Raji (cell line): Measurements from ENCODE around the gene ACSL6.

ENCODE experiments used
- POLR2A ChIP-seq: IDR thresholded peaks from 2 replicates; pipeline ENCODE4 v1.6.1; 2011; ENCODE audit warnings: low read depth, low read length, control low read depth; ENCODE audit not compliant: insufficient read depth

ACSL6 gene

DNA sequence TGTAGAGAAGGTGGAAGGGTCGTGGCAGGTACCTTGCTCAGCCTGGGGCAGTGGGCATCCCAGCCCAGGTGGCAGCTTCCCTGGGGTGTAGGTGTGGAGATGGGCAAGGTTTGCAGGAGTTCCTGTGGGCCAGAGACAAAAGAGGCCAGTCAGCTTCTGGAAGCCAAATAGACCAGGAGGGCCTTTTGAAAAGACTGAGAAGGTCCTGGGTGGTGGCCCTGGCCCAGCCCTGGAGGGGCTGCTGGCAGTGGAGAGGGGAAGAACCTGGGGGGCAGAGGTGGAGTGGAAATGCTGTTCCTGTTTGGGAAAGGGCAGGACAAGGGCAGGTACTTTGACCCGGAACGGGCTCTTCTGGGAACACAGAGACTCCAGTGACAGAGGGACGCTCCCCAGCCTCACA is 42.0 kb upstream of the ACSL6 start:
- no peak for TF ChIP-seq POLR2A

DNA sequence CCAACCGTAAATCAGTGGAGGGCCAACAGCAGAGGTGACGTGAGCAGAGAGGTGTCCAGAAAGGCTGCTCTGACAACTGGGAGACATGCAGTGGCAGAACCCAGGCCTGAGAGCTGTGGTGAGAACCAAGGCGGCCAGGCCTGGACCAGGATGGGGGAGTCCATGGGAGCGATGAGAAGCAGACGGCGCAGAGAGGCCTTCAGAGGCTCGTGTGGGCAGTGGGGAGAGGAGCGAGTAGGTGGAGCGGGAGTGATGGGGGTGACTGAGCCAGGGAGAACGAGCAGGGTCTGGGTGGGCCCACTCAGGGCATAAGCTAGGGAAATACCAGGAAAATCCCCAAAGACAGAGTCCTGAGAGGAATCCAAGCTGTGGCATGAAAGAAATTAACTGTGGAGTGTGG is 41.1 kb upstream of the ACSL6 start:
- no peak for TF ChIP-seq POLR2A

DNA sequence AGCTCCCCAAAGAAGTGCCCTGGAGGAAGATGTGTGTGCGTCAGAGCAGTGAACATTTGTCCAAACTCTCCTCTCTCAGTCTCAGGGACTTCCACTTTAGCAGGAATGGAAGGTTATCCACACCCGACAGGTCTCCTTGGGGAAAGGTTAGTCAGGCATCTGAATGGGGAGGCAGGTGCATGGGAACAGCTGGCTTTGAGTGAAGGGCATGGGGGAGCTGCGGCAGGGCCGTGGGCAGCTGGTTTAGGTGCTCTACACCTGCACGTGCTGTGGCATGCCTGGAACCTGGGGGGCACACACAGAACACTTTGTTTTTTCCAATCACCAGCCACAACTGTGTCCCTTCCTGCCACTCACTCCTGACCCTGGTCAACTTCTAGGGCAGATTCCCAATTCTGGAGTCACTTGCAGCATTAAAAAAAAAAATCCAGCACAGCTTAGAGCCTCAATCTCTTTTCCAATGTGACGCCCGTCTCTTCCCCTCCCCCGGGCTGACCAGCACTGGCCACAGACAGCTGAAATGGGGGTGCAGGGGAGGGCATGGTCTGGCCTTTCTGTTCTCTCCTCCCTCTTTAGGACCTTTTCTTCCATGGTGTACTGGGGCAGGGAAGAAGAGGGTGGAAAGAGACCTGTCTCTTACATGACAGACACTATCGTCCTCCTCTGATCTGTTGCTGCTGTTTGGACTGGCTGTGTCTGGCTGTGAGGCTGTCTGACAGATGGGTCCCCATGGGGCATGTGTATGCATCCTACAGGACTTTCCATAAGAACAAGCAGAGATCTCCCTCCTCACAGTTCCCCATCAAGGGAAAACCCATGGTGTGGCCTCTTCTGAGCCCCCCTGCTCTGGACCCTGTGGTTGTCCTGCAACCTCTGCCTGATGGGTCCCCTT is 39.4 kb upstream of the ACSL6 start:
- no peak for TF ChIP-seq POLR2A

DNA sequence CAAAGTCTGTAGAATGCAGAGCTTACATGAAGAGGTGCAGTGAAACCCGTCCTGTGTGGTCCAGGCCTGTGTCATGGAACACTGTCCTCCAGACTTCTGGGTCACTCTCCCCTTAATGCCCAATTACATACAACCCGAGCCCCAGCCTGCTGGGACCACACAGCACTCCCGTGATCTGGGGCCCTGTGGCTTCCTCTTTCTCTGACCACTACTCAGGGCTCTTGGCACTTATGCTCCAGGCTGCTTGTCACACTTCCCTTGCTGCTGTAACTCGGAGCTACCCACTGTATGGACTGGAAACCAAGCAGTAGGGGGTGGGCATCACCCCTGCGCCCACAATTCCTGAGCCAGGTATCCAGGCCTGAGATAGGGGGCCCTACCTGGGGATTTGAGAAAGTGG is 38.7 kb upstream of the ACSL6 start:
- no peak for TF ChIP-seq POLR2A

DNA sequence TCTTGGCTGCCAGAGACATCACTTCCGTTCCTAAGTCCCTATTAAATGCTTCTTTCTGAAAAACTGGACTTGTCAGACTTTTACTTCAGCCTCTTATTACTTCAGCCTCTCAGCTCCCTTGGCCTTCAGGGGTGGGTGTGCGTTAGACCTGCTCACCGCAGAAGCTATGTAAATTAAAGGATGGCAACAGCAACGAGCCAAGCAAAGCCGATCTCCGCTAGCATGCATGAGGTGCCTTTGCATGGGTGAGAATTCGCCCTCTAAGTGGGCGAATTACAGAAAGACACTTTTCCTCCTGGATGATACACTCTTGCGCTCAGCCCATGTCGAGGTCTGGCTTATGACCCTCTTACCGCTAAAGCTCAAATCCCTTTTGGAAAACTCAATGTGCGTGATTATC is 38.1 kb upstream of the ACSL6 start:
- TF ChIP-seq POLR2A, result no peak

DNA sequence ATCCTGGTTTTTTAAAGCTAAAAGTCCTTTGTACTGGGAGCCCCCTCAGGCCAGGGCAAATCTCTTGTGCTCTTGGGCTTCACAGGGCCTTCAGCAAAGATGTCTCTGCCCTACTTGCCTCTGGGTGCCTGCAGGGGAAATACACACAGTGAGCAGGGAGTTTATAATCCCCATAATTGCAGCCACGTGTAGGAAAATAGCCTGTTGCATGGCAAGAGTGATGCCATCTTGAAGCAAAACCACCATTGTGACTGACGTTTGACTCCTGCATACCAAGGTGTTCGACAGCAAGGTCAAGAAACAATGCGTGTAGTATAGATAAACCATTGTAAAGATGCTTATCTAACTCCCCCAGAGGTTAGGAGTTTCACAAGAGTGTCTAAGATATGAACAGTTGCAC is 37.6 kb upstream of the ACSL6 start:
- TF ChIP-seq POLR2A, result no peak

DNA sequence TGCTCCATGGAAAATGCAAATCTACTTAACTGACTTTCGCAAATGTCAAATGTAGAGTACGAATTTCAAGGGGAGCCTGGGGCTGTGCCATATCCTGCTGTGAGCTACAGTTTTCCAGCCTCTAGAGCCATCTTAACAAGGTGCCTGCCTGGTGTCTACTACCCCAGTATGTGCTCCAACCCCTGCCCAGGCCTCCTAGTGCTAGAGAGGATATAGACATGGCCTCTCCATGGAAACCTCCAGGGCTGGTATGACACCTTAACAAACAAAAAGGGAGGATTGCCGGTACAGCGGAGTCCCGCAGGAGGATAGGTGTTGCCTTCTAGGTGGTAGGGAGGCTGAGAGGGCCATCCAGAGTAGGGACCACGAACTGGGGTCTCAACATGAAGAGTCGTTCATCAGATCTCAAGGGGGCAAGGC is 35.4 kb upstream of the ACSL6 start:
- TF ChIP-seq POLR2A, result no peak

DNA sequence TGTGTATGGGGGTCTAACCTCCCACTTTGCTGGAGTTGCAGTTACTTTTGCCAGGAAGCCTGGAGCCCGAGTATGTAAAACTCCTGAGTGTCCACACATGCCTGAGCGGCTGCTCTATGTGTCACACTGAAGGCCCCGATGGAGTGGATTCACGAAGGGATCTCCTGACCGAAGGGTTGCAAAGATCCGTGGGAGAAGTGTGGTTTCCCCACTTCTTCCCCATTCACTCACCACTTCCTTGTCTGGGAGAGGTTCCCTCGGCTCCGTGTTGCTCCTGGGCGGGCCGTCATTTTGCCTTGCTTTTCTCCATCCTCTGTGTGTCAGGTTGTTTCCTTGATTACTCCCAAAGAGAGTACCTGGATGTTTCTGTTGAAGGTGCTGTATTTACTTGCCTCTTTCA is 32.7 kb upstream of the ACSL6 start:
- no peak for TF ChIP-seq POLR2A

DNA sequence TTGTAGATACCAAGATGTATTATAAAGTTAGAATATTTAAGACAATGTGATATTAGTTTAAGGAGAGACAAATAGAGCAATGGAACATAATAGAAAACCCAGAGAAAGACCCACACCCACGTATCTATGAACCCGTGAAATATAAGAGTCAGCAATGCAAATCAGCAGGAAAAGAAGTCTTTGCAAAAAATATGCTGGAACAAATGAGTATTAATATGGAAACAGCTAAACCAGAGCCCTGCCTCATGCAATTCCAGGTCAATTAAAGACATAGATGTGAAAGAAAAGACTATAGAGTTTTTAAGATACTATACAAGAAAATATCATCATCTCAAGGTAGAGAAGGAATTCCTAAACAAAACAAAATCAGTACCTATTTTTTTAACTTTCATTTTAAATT is 25.9 kb upstream of the ACSL6 start:
- no peak for TF ChIP-seq POLR2A

DNA sequence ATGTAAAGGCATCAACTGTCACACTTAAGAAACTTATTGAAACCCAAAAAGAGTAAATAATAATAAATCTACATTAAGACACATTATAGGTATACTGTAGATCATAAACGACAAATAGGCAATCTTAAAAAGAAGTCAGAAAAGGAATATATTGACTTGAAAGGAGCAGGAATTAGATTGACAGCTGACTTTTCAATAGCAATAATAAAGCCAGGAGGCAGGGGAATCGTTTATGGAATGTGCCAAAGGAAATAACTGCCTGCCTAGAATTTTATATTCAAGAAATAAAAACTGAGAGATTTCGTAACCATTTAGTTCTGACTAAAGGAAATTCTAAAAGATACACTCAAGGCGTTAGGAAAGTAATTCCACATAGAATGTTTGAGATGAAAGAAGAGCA is 21.7 kb upstream of the ACSL6 start:
- TF ChIP-seq POLR2A, result no peak

DNA sequence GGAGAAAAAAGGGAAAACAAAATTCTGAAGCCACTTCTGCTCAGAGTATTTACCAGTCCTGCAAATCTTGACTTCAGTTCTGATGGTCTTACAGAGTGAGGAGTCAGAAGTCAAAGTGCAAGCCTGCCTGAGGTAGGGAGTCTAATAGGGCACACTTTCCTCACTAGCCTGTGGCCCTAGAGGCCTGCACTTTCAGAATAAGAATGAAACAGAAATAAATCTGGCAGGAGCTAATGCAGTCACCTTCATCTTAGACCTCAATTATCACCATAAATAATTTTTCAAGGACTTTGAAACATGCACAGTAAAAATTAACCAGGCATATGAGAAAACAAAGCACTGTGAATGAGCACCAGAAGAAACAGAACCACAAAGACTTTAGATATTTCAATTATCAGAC is 20.7 kb upstream of the ACSL6 start:
- no peak for TF ChIP-seq POLR2A

DNA sequence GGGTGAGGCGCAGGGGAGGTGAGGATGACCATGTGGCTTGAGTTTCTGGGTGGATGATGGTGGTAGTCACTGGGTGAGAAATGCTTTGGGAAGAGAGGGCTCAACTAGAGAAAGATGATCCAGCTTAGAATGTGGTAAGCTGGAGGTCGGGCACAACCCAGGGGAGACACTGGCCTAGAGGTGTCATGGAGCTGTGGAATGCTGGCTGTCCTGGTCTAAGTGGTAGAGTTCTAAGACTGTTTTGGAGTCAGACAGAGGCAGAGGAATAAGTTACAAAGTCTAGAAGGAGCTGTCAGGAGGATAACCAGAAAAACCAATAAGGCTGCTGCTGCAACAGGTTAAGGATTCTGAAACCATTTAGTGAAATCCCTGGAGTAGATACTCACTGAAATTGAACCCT is 19.2 kb upstream of the ACSL6 start:
- TF ChIP-seq POLR2A, result no peak

DNA sequence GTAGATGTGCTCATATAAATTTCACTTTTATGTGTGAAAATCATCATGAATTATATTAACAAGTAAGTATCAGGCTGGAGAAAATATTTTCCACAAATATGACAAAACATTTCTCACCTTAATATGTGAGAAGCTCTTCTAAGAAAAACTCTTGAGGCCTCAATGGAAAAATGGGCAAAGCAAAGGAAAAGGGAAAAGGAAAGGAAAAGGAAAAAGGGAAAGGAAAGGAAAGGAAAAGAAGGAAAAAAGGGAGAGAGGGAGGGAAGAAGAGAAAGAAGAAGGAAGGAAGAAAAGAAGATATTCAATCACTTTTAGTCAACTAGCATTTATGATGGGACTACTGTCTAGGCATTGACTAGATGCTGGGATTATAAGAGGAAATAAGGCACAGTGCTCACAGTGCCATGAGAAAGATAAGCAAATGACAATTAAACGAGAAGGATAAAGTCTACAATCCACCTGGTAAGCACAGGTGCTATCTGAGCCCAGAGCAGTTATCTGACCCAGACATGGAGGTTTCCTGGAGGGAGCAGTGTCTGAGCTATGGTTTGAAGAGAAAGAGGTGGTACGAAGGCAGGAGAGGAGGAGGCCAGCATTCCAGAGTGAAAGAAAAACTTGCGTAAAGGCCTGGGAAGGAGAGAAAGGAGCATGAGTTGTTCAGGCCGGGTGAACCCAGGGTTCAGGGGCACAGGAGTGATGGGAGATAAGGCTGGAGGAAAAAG is 18.3 kb upstream of the ACSL6 start:
- no peak for TF ChIP-seq POLR2A

DNA sequence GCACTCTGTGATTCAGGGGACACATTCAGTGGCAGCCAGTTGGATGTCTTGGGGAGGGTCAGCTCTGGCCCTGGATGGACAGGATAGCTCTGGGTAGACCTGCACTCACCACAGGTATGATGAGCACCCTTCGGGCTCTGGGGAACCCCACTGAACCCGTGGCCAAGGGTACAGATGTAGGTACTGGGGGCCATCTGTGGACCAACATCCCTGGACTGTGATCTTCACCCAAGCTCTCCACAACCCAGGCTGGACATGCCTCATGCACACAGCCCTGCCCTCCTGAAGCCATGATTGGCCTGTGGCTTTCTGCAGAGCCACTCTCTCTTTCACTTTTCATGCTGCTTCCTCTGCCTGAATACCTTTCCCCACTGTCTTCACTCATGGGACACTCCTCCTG is 15.6 kb upstream of the ACSL6 start:
- no peak for TF ChIP-seq POLR2A

DNA sequence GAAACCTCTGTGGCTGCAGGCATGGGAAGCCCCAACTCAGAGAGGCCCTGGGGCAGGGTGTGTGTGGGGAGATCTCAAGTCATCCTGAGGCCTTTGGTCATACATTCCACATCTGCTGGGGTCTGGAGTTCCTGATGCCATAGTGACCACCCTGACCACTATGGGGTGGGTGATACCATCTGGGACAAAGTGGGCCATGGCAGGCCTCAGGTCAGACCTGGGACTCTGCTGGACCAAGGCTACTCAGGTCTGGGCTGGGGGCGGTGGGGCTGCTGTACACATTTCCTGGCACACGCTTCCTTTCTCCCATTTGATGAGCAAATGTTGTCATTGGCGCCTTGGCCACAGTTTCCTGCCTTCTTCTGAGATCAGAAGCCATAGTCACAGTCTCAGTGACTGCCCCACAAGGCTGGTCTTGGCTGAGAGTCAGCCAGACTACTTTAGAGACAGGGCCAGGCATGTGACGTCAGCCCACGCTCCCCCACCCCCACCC is 15.1 kb upstream of the ACSL6 start:
- no peak for TF ChIP-seq POLR2A

DNA sequence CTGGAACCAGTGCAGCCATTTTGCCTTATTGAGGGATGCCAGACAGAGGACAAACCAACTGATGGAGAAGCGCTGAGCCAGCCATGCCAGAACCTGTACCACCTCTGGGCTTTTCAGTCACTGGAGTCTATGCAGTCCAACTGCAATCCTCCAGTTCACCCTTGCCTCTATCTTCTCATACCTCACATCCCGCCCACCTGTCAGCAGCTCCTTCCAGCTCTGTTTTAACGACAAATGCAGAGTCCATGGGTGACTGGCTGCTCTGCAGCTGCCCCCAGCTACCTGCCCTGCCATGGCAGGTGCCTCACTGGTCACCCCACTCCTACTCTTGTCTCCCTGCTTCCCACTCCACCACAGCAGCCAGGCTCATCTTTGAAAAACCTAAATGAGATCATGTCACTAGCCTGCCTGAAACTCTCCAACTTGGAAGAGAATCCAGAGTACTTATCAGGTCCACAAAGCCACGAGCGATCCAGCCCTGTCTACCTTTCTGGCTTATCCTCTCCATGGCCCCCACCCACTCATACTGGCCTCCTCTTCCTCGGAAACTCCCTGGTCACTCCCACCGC is 14.0 kb upstream of the ACSL6 start:
- no peak for TF ChIP-seq POLR2A
